ENCODE results near the gene SNX33. TPM values are rescaled to one million over a fixed set of nuclear protein-coding genes. Genes with fewer than 3 reads are reported as not detected.

Gene SNX33
- total RNA-seq, 1 donor, result 39.8 TPM

DNA sequence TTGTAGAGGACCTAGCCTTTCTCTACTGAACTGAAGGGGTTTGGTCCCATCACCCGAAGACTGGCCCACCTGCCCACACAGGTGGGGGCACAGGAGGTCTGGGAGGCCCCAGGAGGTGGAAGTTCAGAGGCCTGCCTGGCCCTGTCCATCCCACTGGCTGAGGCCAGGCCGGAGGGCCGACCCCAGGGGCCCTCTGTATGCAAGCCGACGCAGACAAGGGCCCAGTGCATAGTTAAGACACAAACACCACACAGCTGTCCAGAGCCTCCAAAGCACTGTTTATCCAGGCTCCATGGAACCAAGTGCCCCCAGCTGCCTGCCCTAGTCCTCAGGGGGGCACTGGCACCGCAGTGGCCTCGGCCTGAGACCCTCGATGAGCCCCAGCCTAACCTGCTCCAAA is 26.7 kb downstream of the SNX33 start:
- Histone ChIP-seq H3K27ac (ENCODE audit: low read depth, low read length) (peak overlapping the region; percentile 93), H3K4me3 (ENCODE audit: insufficient read depth, low read length) (no peak overlapping the region), H3K9me3 (ENCODE audit: low read depth, low read length) (no peaks in the 10 kb centered on the region), H3K4me1 (ENCODE audit: insufficient read depth, low read length) (peaks cover 36% of the 10 kb centered on the region), H4K20me1 (ENCODE audit: insufficient read depth, low read length) (no peaks in the 10 kb centered on the region), H3K79me2 (ENCODE audit: insufficient read depth, low read length) (no peaks in the 10 kb centered on the region), H2AFZ (ENCODE audit: low read length) (no peak overlapping the region), H3K4me2 (ENCODE audit: insufficient read depth, low read length) (no peak overlapping the region), H3K27me3 (ENCODE audit: insufficient read depth, low read length) (no peaks in the 10 kb centered on the region), H3K36me3 (ENCODE audit: insufficient read depth, low read length) (no peaks in the 10 kb centered on the region)
- peak; percentile 75 for DNase-seq (ENCODE audit: insufficient read length, low spot score, missing footprints)
- TF ChIP-seq, protein P1, sequence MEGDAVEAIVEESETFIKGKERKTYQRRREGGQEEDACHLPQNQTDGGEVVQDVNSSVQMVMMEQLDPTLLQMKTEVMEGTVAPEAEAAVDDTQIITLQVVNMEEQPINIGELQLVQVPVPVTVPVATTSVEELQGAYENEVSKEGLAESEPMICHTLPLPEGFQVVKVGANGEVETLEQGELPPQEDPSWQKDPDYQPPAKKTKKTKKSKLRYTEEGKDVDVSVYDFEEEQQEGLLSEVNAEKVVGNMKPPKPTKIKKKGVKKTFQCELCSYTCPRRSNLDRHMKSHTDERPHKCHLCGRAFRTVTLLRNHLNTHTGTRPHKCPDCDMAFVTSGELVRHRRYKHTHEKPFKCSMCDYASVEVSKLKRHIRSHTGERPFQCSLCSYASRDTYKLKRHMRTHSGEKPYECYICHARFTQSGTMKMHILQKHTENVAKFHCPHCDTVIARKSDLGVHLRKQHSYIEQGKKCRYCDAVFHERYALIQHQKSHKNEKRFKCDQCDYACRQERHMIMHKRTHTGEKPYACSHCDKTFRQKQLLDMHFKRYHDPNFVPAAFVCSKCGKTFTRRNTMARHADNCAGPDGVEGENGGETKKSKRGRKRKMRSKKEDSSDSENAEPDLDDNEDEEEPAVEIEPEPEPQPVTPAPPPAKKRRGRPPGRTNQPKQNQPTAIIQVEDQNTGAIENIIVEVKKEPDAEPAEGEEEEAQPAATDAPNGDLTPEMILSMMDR (IDR thresholded peaks at IDR 0.05; ENCODE audit: extremely low read depth, low read depth, low read length), result no peak

DNA sequence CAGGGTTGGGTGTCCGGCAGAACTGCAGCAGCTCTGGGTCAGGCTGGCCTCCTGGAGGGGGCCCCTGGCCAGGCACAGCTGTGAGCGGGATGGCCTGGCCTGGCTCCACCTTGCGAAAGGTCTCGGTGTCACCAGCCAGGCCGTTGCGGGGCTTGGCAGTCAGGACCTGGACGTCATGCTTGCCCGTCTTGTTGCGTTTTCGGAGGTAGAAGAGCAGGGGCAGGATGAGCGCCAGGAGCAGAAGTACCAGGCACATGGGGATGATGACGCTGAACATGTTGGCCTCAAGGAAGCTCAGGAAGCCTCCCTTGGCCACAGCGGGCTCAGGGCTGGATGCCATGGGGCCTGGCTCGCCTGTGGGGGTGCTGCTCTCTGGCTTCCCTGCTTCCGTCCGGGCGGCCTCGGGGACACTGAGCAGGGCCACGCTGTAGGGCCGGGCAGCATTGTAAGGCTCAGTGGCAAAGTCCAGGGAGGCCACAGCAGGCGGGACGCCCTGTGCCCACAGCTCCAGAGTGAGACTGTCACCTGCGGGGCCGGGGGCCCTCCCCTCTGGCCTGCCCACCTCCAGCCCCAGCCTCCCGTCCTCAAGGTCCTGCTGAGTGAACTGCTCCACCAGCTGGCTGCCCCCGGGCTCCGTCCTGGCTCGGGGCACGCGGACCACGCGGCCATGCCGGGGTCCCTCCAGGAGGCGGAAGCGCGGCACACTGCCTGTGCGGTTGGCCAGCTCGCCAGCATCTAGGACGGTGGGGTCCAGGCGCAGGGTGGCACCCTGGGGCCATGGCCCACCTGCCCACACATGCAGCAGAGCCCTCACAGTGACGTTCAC is 28.1 kb downstream of the SNX33 start:
- H3K36me3 ChIP-seq (ENCODE audit: insufficient read depth, low read length), result no peaks in the 10 kb centered on the region
- no peaks in the 10 kb centered on the region for H4K20me1 ChIP-seq (ENCODE audit: insufficient read depth, low read length)
- peaks cover 36% of the 10 kb centered on the region for H3K4me1 ChIP-seq (ENCODE audit: insufficient read depth, low read length)
- no peak overlapping the region for H2AFZ ChIP-seq (ENCODE audit: low read length)
- no peak overlapping the region for H3K27ac ChIP-seq (ENCODE audit: low read depth, low read length)
- no peaks in the 10 kb centered on the region for H3K9me3 ChIP-seq (ENCODE audit: low read depth, low read length)
- no peaks in the 10 kb centered on the region for H3K27me3 ChIP-seq (ENCODE audit: insufficient read depth, low read length)
- H3K79me2 ChIP-seq (ENCODE audit: insufficient read depth, low read length), result no peaks in the 10 kb centered on the region
- TF ChIP-seq, protein P1 (IDR thresholded peaks at IDR 0.05; ENCODE audit: extremely low read depth, low read depth, low read length), result no peak
- H3K4me2 ChIP-seq (ENCODE audit: insufficient read depth, low read length), result no peak overlapping the region
- no peak overlapping the region for H3K4me3 ChIP-seq (ENCODE audit: insufficient read depth, low read length)
- peak; percentile 79 for DNase-seq (ENCODE audit: insufficient read length, low spot score, missing footprints)

DNA sequence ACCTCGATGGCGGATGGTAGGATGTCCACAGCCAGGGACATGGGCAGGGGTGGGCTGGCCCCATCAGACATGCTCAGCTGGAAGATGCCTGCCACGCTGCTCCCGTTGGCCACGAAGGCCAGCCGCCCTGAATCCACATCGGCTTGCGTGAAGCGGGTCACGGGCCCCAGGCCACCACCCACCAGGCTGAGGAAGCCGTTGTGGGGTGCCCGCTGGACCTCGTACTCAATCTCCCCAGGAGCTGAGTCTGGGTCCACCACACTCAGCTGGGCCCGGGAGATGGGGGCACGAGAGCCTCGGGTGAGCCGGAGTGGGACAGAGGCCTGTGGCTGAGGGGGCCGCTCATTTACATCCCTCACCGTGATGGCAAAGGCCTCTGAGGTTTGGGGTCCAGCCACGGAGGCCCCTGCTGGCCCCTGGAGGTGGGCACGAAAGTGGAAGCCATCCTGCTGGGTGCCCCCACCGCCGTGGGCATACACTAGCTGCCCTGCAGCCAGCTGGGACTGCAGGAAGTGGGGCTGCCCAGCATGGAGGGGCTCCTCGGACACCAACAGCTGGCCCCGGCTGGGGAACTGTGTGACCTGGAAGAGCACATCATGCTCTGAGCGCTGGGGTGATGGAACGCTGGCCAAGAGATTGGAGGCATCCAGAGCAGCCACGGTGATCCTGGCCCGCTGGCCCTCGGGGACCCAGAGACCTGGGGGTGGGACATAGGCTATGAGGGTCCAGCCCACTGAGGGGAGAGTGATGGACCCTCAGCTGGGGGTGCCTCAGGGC is 29.2 kb downstream of the SNX33 start:
- H3K36me3 ChIP-seq (ENCODE audit: insufficient read depth, low read length), result no peaks in the 10 kb centered on the region
- no peak overlapping the region for H3K4me3 ChIP-seq (ENCODE audit: insufficient read depth, low read length)
- DNase-seq (ENCODE audit: insufficient read length, low spot score, missing footprints), result no peak
- TF ChIP-seq, protein P1 (IDR thresholded peaks at IDR 0.05; ENCODE audit: extremely low read depth, low read depth, low read length), result no peak
- peaks cover 27% of the 10 kb centered on the region for H3K4me1 ChIP-seq (ENCODE audit: insufficient read depth, low read length)
- H3K27ac ChIP-seq (ENCODE audit: low read depth, low read length), result no peak overlapping the region
- H3K9me3 ChIP-seq (ENCODE audit: low read depth, low read length), result no peaks in the 10 kb centered on the region
- H3K79me2 ChIP-seq (ENCODE audit: insufficient read depth, low read length), result no peaks in the 10 kb centered on the region
- H3K4me2 ChIP-seq (ENCODE audit: insufficient read depth, low read length), result no peak overlapping the region
- no peaks in the 10 kb centered on the region for H3K27me3 ChIP-seq (ENCODE audit: insufficient read depth, low read length)
- no peak overlapping the region for H2AFZ ChIP-seq (ENCODE audit: low read length)
- H4K20me1 ChIP-seq (ENCODE audit: insufficient read depth, low read length), result no peaks in the 10 kb centered on the region

All from osteoblast (primary cell).